ENCODE data around the gene ADCY2. TPM values are rescaled to one million over a fixed set of nuclear protein-coding genes. Genes with fewer than 3 reads are reported as not detected.

ADCY2 gene
- total RNA-seq, 4 donors from 2014 or later: 5.7 to 18.5 (median 7.8) TPM

- no peak for TF ChIP-seq CTCF (IDR thresholded peaks at IDR 0.05; ENCODE audit: low read depth)
Measured at GRCh38 chr5:7857361-7857760, 461.4 kb downstream of the ADCY2 start.

GRCh38 chr5:7857926-7858632 lies 462.1 kb downstream of the ADCY2 start:
- no peak for TF ChIP-seq CTCF (IDR thresholded peaks at IDR 0.05; ENCODE audit: low read depth)

GRCh38 chr5:7866196-7866595 lies 470.3 kb downstream of the ADCY2 start:
- TF ChIP-seq CTCF (IDR thresholded peaks at IDR 0.05; ENCODE audit: low read depth): no peak

GRCh38 chr5:7867260-7867659 lies 471.3 kb downstream of the ADCY2 start:
- TF ChIP-seq CTCF (IDR thresholded peaks at IDR 0.05; ENCODE audit: low read depth): no peak

GRCh38 chr5:7868427-7868772 lies 472.5 kb downstream of the ADCY2 start:
- no peak for TF ChIP-seq CTCF (IDR thresholded peaks at IDR 0.05; ENCODE audit: low read depth)

GRCh38 chr5:7868773-7869473 lies 473.0 kb downstream of the ADCY2 start, which contains the start of the genes FASTKD3 and MTRR:
TSS of gene FASTKD3 (minus strand) at chr5:7869031. CDS start at chr5:7868083, 948 bp downstream.
TSS of gene MTRR (plus strand) at chr5:7869148. CDS start at chr5:7870795, 1,647 bp downstream.
- no peak for TF ChIP-seq CTCF (IDR thresholded peaks at IDR 0.05; ENCODE audit: low read depth)

GRCh38 chr5:7869474-7870136 lies 473.7 kb downstream of the ADCY2 start:
- TF ChIP-seq CTCF (IDR thresholded peaks at IDR 0.05; ENCODE audit: low read depth): no peak
